HepG2 (cell line): Measurements from ENCODE around the gene THSD8. TPM values are rescaled to one million over a fixed set of nuclear protein-coding genes. Genes with fewer than 3 reads are reported as not detected.

Experiments used
- ARNTL ChIP-seq: sonication (generic); formaldehyde crosslinking; IDR thresholded peaks from 2 replicates; pipeline ENCODE4 v1.4.0; 2020; ENCODE audit warnings: mild to moderate bottlenecking, missing genetic modification reagents
- CEBPZ ChIP-seq: IDR thresholded peaks from 2 replicates; pipeline ENCODE4 v1.6.1; 2012; ENCODE audit warnings: low read length, improper control_type of control experiment
- IRF2 ChIP-seq: IDR thresholded peaks from 2 replicates; pipeline ENCODE4 v1.6.1; 2018; ENCODE audit warnings: missing genetic modification reagents, missing compliant biosample characterization
- KDM2A ChIP-seq: sonication (generic); formaldehyde crosslinking; IDR thresholded peaks from 2 replicates; pipeline ENCODE4 v1.4.0; 2020; ENCODE audit warnings: low read depth, missing genetic modification reagents, borderline replicate concordance
- LCORL ChIP-seq, 2 experiments: fragments of 450-650 bp in 1 of 2; sonication (generic) in 1 of 2; formaldehyde crosslinking in 1 of 2; IDR thresholded peaks; 2 replicates each; pipeline versions ENCODE4 v1.5.0 to v1.6.1; 2017 to 2020; ENCODE audit warnings: antibody characterized with exemption in 1 of 2, missing genetic modification reagents in 1 of 2
- MAFK ChIP-seq, 2 experiments: IDR thresholded peaks in 1 of 2; conservative IDR thresholded peaks in 1 of 2; 2 replicates each; pipeline ENCODE4 v1.6.1; 2011; ENCODE audit warnings: improper control_type of control experiment in 2 of 2, low read length in 2 of 2
- NFE2L1 ChIP-seq: sonication (generic); formaldehyde crosslinking; IDR thresholded peaks from 2 replicates; pipeline ENCODE4 v1.4.0; 2020; ENCODE audit warnings: missing genetic modification reagents, mild to moderate bottlenecking, borderline replicate concordance
- POLR2G ChIP-seq: fragments of 200-400 bp; formaldehyde crosslinking; IDR thresholded peaks from 2 replicates; pipeline ENCODE4 v1.6.1; 2018; ENCODE audit warnings: mild to moderate bottlenecking, low read depth, low read length, moderate library complexity
- RAD51 ChIP-seq: fragments of 450-650 bp; IDR thresholded peaks from 2 replicates; pipeline ENCODE4 v1.6.1; 2016; ENCODE audit warnings: borderline replicate concordance
- SATB2 ChIP-seq: sonication (generic); formaldehyde crosslinking; IDR thresholded peaks from 2 replicates; pipeline ENCODE4 v1.5.0; 2020; ENCODE audit warnings: missing genetic modification reagents
- SRY ChIP-seq: sonication (generic); formaldehyde crosslinking; IDR thresholded peaks from 2 replicates; pipeline ENCODE4 v1.8.0; 2022; ENCODE audit warnings: mild to moderate bottlenecking, missing genetic modification reagents
- SSRP1 ChIP-seq: IDR thresholded peaks from 2 replicates; pipeline ENCODE4 v1.6.1; 2016; ENCODE audit warnings: control low read depth
- SYNCRIP ChIP-seq: fragments of 200-400 bp; formaldehyde crosslinking; IDR thresholded peaks from 2 replicates; pipeline ENCODE4 v1.6.1; 2018; ENCODE audit warnings: mild to moderate bottlenecking, low read depth, low read length; ENCODE audit not compliant: insufficient read depth
- TOE1 ChIP-seq: sonication (generic); formaldehyde crosslinking; IDR thresholded peaks from 2 replicates; pipeline ENCODE4 v1.4.0; 2020; ENCODE audit warnings: mild to moderate bottlenecking, missing genetic modification reagents
- USF2 ChIP-seq, 2 experiments: sonication (generic) in 1 of 2; formaldehyde crosslinking in 1 of 2; IDR thresholded peaks; 2 replicates each; pipeline versions ENCODE4 v1.5.1 to v1.6.1; 2011 to 2020; ENCODE audit warnings: borderline replicate concordance in 1 of 2, low read depth in 1 of 2, low read length in 1 of 2, mild to moderate bottlenecking in 1 of 2, missing genetic modification reagents in 1 of 2, moderate library complexity in 1 of 2
- ZNF143 ChIP-seq: sonication (generic); formaldehyde crosslinking; IDR thresholded peaks from 2 replicates; pipeline ENCODE4 v1.4.0; 2020; ENCODE audit warnings: missing genetic modification reagents
- ZNF160 ChIP-seq: sonication (generic); formaldehyde crosslinking; IDR thresholded peaks from 2 replicates; pipeline ENCODE4 v1.8.0; 2022; ENCODE audit warnings: mild to moderate bottlenecking, inconsistent platforms, missing genetic modification reagents
- ZNF414 ChIP-seq: sonication (generic); formaldehyde crosslinking; IDR thresholded peaks from 2 replicates; pipeline ENCODE4 v1.5.0; 2020; ENCODE audit warnings: missing genetic modification reagents
- ZNF792 ChIP-seq: IDR thresholded peaks from 2 replicates; pipeline ENCODE4 v1.6.1; 2016
- ZSCAN12 ChIP-seq: sonication (generic); formaldehyde crosslinking; IDR thresholded peaks from 2 replicates; pipeline ENCODE4 v1.9.0; 2021; ENCODE audit warnings: mild to moderate bottlenecking, missing genetic modification reagents
- polyA plus RNA-seq, 8 experiments: library from polyadenylated mRNA; depleted of rRNA in 3 of 8; stranded (reverse) in 7 of 8; unstranded in 1 of 8; fragments of >200 nt; fragmentation: Illumina TruSeq in 4 of 8; extraction: Trizol in 4 of 8; gene quantifications; 2 replicates each; pipeline versions ENCODE4 v1.2.1 to v1.2.3, GENCODE V29; 2011 to 2016; ENCODE audit warnings: low read depth in 4 of 8, missing spikeins in 1 of 8, mixed read lengths in 1 of 8; ENCODE audit not compliant: insufficient read depth in 1 of 8
- total RNA-seq, 5 experiments: library from RNA; depleted of rRNA; stranded (reverse); fragments of >200 nt; fragmentation: Illumina TruSeq; extraction: Trizol; gene quantifications; 2 replicates each; pipeline ENCODE4 v1.2.3, GENCODE V29; 2016; ENCODE audit warnings: low read depth in 1 of 5
- TF ChIP-seq, protein P1 (sequence below): sonication (generic); formaldehyde crosslinking; IDR thresholded peaks from 2 replicates; pipeline ENCODE4 v1.8.0; 2022; ENCODE audit warnings: missing genetic modification reagents, low read depth, mild to moderate bottlenecking, borderline replicate concordance

Gene THSD8
- total and polyA plus RNA-seq, 2 of the 13 experiments (the other 11 are each of a cell fraction or from before 2014, with no cell fraction given), result 4.8 to 14.9 TPM

DNA sequence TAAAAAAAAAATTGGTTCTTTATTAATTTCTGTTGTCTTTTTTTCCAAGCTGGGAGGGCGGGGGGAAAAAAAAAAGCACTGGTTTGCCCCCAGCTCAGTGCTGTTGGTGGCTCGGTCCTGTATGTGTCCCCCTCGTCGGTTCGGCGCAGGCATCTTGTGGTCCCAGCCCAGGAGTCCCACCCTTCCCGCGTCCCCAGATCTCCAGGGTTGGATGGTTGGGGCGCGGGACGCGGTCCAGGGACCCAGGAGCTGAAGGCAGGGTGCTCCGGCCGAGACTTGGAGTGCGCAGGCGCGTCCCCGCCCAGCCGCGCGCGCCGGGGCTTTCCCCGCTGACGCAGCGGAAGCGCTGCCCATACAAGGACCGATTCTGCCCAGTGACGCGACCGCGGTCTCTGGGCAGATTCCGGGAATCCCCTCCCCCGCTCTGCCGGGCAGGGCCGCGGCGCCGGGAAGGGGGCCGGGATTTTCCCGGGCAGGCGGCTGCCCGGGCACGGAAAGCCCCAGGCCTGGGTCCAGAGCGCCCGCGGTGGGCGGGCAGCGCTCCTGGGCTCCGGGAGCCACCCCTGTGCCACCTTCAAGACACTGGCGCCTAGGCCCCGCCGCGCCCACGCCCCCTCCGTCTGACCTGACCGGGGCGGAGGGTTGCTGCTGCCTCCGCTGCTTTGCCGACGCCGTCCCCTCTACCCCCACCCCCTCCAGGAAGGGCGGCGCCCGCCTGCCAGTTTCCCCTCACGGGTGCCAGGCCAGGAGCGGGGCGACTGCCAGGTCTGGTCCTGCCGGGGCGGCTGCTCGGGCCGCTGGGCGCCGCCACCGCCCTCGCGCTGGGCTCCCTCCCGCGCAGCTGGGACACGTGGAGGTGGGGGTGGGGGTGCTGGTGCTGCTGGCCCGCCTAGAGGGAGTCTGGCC lies 8.3 kb upstream of the THSD8 start (continued):
- no peak for TF ChIP-seq USF2 (IDR thresholded peaks at IDR 0.05; ENCODE audit: low read depth, low read length)
- peak; percentile 99; the same call in 1 of the 2 replicates for TF ChIP-seq USF2 (CRISPR knock-in tag; IDR thresholded peaks at IDR 0.05; ENCODE audit: borderline replicate concordance)
- TF ChIP-seq SATB2 (CRISPR knock-in tag), result no peak
- no peak for TF ChIP-seq ZNF792 (CRISPR knock-in tag)
- peak; percentile 91 for TF ChIP-seq KDM2A (CRISPR knock-in tag)
- no peak for TF ChIP-seq LCORL (IDR thresholded peaks at IDR 0.05)
- TF ChIP-seq LCORL (CRISPR knock-in tag; IDR thresholded peaks at IDR 0.05), result no peak
- no peak for TF ChIP-seq ZNF143
- no peak for TF ChIP-seq SRY (CRISPR knock-in tag)
- no peak for TF ChIP-seq ARNTL
- no peak; the same call in 1 of the 2 replicates for TF ChIP-seq ZNF414 (CRISPR knock-in tag)
- peak; percentile 78 for TF ChIP-seq POLR2G
- no peak for TF ChIP-seq TOE1 (CRISPR knock-in tag)
- TF ChIP-seq, protein P1, sequence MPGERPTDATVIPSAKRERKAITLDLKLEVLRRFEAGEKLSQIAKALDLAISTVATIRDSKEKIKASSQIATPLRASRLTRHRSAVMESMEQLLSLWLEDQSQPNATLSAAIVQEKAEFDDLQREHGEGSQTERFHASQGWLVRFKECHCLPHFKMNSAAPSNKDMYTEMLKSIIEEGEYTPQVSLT (CRISPR knock-in tag), result no peak
- TF ChIP-seq SYNCRIP, result no peak
- no peak for TF ChIP-seq ZSCAN12 (CRISPR knock-in tag)
- TF ChIP-seq MAFK (conservative IDR thresholded peaks at IDR 0.05 in 1 of 2, IDR thresholded peaks at IDR 0.05 in 1 of 2; ENCODE audit: low read length in 2 of 2), result no peak; a peak in 1 of 4 replicates
- TF ChIP-seq SSRP1 (CRISPR knock-in tag), result no peak
- no peak for TF ChIP-seq RAD51
- TF ChIP-seq CEBPZ, result no peak
- TF ChIP-seq IRF2 (CRISPR knock-in tag), result no peak; the same call in 1 of the 2 replicates
- peak; percentile 12; the same call in 1 of the 2 replicates for TF ChIP-seq ZNF160 (CRISPR knock-in tag)
- TF ChIP-seq NFE2L1 (CRISPR knock-in tag), result no peak
